GM19468 (cell line): ENCODE results near the gene ACR.

Experiments used
- ATAC-seq: cut with Tn5 transposase; IDR thresholded peaks from one replicate; pipeline ENCODE4 v1.9.1; 2021; ENCODE audit warnings: mild to moderate bottlenecking, moderate library complexity, moderate number of reproducible peaks; ENCODE audit not compliant: unreplicated experiment; ENCODE audit errors: extremely low read depth

Gene ACR

GRCh38 chr22:50737728-50738648 lies at the start of gene ACR:
TSS of gene ACR (plus strand) at chr22:50738204. CDS start at chr22:50738236, 32 bp downstream.
- ATAC-seq: no peak

- ATAC-seq: no peak
These were observed 49.6 kb upstream of the ACR start for GRCh38 chr22:50688448-50688847.

GRCh38 chr22:50691521-50691920 lies 46.5 kb upstream of the ACR start:
- no peak for ATAC-seq

- ATAC-seq: no peak
These were observed 44.5 kb upstream of the ACR start for GRCh38 chr22:50693462-50693861.

- ATAC-seq: no peak
These were observed 43.9 kb upstream of the ACR start for GRCh38 chr22:50694099-50694605.

- no peak for ATAC-seq
These were observed 43.1 kb upstream of the ACR start for GRCh38 chr22:50694766-50695420.

GRCh38 chr22:50695421-50696250 lies 42.4 kb upstream of the ACR start:
- no peak for ATAC-seq

- no peak for ATAC-seq
These were observed 41.7 kb upstream of the ACR start for GRCh38 chr22:50696251-50696798.

- ATAC-seq: no peak
These were observed 41.0 kb upstream of the ACR start for GRCh38 chr22:50696799-50697561.

GRCh38 chr22:50697667-50698506 lies 40.1 kb upstream of the ACR start:
- no peak for ATAC-seq

GRCh38 chr22:50698546-50698945 lies 39.5 kb upstream of the ACR start:
- ATAC-seq: no peak

- no peak for ATAC-seq
These were observed 38.8 kb upstream of the ACR start for GRCh38 chr22:50699001-50699755.

GRCh38 chr22:50699756-50700386 lies 38.1 kb upstream of the ACR start:
- no peak for ATAC-seq

- ATAC-seq: no peak
These were observed 37.5 kb upstream of the ACR start for GRCh38 chr22:50700387-50701075.

GRCh38 chr22:50701076-50701419 lies 37.0 kb upstream of the ACR start:
- no peak for ATAC-seq

- ATAC-seq: no peak
These were observed 36.4 kb upstream of the ACR start for GRCh38 chr22:50701428-50702154.
